ENCODE data around the gene AFF3.
A peak's percentile ranks its signal among the peaks of the same experiment; 100 is the strongest.
"Not testable (repeated sequence)": the region's sequence is repeated elsewhere in the genome, so short reads cannot be mapped to it uniquely, and the experiment has no call there.

Gene AFF3

DNA sequence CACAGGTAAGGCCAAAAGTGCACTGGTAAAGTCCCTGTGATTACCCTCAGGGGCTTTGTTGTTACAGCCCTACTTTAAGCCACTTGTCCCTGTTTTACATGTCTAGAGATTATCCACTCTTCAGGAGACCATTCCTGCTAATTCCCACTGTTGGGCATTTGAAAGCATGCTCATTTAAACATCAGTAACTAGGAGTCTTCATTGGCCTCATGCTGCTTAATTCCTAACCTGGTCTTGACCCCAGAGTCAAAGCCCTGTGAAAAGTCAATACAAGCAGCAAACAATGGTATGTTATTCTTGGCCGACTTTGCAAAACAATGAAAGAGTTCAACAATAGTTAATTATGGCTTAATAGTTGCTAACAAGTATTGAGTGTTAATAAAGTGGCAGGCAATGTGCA, 23.2 kb downstream of the AFF3 start:
- H3K27ac ChIP-seq, result no peak overlapping the region
- TF ChIP-seq, protein P1, sequence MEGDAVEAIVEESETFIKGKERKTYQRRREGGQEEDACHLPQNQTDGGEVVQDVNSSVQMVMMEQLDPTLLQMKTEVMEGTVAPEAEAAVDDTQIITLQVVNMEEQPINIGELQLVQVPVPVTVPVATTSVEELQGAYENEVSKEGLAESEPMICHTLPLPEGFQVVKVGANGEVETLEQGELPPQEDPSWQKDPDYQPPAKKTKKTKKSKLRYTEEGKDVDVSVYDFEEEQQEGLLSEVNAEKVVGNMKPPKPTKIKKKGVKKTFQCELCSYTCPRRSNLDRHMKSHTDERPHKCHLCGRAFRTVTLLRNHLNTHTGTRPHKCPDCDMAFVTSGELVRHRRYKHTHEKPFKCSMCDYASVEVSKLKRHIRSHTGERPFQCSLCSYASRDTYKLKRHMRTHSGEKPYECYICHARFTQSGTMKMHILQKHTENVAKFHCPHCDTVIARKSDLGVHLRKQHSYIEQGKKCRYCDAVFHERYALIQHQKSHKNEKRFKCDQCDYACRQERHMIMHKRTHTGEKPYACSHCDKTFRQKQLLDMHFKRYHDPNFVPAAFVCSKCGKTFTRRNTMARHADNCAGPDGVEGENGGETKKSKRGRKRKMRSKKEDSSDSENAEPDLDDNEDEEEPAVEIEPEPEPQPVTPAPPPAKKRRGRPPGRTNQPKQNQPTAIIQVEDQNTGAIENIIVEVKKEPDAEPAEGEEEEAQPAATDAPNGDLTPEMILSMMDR (IDR thresholded peaks at IDR 0.05), result no peak
- TF ChIP-seq ZFX (IDR thresholded peaks at IDR 0.05; ENCODE audit: borderline replicate concordance), result no peak

DNA sequence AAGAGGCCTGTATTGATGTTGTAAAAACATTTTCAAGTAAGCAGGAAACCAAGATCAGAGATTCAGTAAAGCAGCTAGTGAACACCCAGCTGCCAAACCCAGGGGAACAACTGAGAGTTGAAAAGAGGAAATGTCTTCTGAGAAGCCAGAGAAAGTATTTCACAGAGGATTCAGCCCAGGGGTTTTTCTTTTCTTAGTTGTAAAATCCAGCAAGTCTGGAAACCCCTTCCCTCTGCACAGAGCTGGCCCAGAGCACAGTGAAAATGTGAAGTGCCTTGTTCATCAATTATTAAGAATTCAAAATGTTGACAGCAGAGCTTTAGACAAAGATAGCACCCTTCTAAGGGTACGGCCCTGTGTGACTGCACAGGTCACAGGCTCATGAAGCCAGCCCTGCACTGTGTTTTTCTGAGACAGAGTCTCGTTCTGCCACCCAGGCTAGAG, 28.4 kb downstream of the AFF3 start:
- TF ChIP-seq ZFX (IDR thresholded peaks at IDR 0.05; ENCODE audit: borderline replicate concordance), result no peak
- TF ChIP-seq, protein P1 (IDR thresholded peaks at IDR 0.05), result no peak
- no peak overlapping the region for H3K27ac ChIP-seq

DNA sequence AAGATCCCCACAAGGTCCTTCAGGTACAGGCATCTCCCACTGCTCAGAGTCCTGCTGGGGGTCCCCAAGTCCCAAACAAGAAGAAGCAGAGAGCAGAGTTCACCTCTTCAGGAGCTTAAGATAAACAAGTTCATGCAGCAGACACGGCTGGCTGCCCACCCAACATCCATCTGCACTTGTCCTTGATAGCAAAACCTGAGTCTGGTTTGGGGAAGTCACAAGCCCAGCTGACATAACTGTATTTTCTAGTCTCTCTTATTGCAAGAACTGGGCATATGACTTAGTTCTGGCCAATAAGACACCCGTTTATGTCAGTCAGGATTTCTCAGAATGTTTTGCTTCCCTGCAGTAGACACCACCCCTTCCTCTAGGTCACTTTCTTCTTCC, 31.8 kb downstream of the AFF3 start:
- no peak for TF ChIP-seq ZFX (IDR thresholded peaks at IDR 0.05; ENCODE audit: borderline replicate concordance)
- TF ChIP-seq, protein P1 (IDR thresholded peaks at IDR 0.05), result no peak
- no peak overlapping the region for H3K27ac ChIP-seq

DNA sequence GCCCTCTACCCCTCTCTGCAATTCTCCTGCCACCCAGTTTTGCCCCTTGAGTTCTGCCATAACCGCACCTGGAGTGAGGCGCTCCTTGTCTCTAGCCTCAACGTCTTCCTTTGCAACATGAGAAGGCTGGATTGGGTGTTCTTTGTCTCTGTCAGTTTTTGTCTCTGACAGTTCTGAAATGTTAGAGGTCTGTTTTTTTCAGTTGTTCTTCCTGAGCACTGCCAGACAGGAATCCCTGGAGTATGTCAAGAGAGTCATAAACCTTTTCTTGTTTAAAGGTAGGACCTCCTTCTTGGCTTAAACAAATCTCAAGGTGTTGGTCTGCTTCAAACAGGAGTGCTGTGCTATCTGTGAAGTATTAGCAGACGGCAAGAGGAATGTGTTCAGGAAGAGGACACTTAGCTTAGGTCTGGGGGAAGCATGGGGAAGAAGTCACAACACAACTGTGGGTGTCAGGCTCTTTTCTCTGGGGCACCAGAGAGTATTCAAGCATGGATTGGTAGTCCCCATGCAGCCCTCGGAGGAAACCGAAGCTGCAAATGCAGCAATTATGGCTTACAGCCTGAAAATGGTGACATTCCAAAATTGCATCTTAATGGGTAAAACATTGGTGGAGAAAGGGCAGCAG, 32.3 kb downstream of the AFF3 start:
- H3K27ac ChIP-seq, result no peak overlapping the region
- no peak for TF ChIP-seq ZFX (IDR thresholded peaks at IDR 0.05; ENCODE audit: borderline replicate concordance)
- TF ChIP-seq, protein P1 (IDR thresholded peaks at IDR 0.05), result no peak

DNA sequence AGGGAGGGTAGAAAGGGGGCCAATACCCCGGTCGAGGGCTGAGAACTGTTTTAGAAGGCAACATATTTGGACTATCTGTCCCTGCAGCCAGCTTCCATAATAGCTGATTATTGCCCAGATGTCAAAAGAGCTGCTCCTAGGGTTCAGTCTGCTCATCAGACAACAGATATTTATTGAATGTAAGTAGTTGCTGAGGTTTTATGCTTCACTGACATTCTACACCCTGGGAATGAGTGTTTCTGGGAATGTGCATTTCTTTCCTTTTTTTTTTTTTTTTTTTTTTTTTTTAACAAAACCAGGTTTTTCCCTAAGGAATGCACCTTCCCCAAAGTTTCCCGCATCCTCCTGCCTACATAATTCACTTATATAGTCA, 33.8 kb downstream of the AFF3 start:
- H3K27ac ChIP-seq, result not testable (repeated sequence)

DNA sequence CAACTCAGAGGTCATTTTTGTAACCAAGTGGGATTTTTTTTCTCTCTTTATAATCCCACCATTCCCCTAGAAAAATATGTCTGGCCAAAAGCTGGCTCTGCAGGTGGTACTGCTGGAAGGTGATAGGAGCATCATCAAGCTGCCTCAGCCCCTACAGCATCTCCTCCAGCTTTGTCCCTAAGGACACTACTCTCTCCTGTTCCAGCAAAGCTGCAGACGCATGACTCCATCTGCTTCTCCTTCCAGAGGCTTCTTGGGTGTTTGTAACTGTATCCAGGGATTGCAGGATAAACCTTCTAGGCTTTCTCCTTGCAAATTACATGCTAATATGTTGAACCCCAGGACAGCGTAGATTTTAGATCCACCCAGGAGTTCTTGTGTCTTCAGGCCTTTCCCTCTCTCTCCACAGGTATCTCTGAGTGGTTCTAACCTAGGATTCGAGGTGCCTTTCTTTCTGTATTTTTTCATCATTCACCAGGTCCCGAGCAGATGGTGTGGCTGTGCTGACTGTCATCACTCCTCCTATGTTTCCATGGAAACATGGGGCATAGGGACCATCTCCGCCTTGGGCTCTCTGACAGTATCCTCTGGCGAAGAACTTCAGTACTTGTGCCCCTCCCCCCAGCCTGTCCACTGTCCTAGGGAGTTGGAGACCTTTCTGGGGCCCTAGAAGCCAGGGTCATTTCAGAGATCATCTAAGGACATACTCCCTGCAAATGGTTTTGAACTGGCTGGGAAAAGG, 34.3 kb downstream of the AFF3 start:
- peak overlapping the region; percentile 95 for H3K27ac ChIP-seq
- TF ChIP-seq, protein P1 (IDR thresholded peaks at IDR 0.05), result no peak
- no peak for TF ChIP-seq ZFX (IDR thresholded peaks at IDR 0.05; ENCODE audit: borderline replicate concordance)

DNA sequence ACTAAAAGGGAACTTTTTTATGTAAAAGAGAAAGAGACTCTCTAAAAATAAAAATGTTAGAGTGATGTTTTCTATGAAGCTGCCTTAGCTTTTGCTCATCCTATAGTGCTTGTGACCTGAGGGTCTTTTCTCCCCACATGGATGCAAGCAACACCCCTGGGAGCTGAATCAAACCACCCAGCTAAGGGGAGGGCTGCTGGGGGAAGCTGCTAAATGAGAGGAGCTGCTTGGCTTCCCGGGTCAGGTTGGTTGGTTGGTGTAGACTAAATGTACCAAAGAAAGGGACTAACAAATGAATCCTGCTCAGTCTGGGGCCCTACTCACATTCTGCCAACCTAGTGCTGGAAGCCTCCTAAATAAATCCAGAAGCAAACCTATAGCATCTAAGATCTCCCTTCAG, 35.0 kb downstream of the AFF3 start:
- H3K27ac ChIP-seq, result peak overlapping the region; percentile 95
- TF ChIP-seq, protein P1 (IDR thresholded peaks at IDR 0.05), result no peak
- no peak for TF ChIP-seq ZFX (IDR thresholded peaks at IDR 0.05; ENCODE audit: borderline replicate concordance)

Measured in 22Rv1 (cell line).